Measurements from ENCODE around the gene NOLC1.

The NOLC1 gene

DNA sequence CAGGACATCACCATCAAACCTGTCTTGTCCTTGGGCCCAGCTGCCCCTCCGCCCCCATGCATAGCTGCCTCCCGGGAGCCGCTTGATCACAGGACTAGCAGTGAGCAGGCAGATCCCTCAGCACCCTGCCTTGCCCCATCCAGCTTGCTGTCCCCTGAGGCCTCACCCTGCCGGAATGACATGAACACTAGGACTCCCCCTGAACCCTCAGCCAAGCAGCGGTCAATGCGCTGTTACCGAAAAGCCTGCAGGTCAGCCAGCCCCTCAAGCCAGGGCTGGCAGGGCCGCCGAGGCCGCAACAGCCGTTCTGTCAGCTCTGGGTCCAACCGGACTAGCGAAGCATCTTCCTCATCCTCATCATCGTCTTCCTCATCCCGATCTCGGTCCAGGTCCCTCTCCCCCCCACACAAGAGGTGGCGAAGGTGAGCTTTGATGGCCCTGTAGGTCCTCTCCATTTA is 5.2 kb upstream of the NOLC1 start:
- Histone ChIP-seq H3K9me3 (ENCODE audit: low read length) (no peaks in the 10 kb centered on the region), H3K9ac (ENCODE audit: low read length) (no peak overlapping the region), H3K4me3 (ENCODE audit: low read depth in 1 of 2, low read length in 2 of 2) (no peak overlapping the region), H3K4me1 (ENCODE audit: insufficient read depth, low read length) (no peaks in the 10 kb centered on the region), H3K27ac (ENCODE audit: low read depth, low read length) (no peak overlapping the region), H3K36me3 (ENCODE audit: insufficient read depth, low read length) (peaks cover 56% of the 10 kb centered on the region), H3K27me3 (ENCODE audit: control insufficient read depth in 1 of 2, insufficient read depth in 2 of 2, low read length in 2 of 2) (no peaks in the 10 kb centered on the region)

DNA sequence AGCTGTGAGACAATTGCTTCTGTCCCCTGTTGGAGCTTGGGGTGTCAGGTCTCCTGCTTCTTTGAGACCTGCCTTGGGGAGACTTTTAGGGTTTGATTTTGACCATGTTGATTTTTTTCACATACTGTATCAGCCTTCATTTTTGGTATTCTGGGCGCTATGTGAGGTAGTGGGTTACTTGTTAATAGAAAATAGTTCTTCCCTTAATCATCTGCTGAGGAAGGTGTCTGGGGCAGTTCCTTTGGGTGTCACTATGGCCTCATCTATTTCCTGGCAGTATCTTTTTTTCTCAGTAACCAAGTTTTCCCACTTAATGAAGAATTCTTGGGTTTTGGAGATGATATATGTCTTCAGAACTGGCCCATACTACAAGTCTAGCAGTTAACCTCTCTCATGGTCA is 4.6 kb upstream of the NOLC1 start:
- Histone ChIP-seq H3K36me3 (ENCODE audit: insufficient read depth, low read length) (peaks cover 56% of the 10 kb centered on the region), H3K27me3 (ENCODE audit: control insufficient read depth in 1 of 2, insufficient read depth in 2 of 2, low read length in 2 of 2) (no peaks in the 10 kb centered on the region), H3K27ac (ENCODE audit: low read depth, low read length) (no peak overlapping the region), H3K4me3 (ENCODE audit: low read depth in 1 of 2, low read length in 2 of 2) (no peak overlapping the region), H3K9ac (ENCODE audit: low read length) (no peak overlapping the region), H3K4me1 (ENCODE audit: insufficient read depth, low read length) (peaks cover under 1% of the 10 kb centered on the region), H3K9me3 (ENCODE audit: low read length) (no peaks in the 10 kb centered on the region)

GRCh38 chr10:102148275-102148674 is 3.9 kb upstream of the NOLC1 start:
- Histone ChIP-seq H3K9me3 (ENCODE audit: low read length) (no peaks in the 10 kb centered on the region), H3K36me3 (ENCODE audit: insufficient read depth, low read length) (peaks cover 51% of the 10 kb centered on the region), H3K4me3 (ENCODE audit: low read depth in 1 of 2, low read length in 2 of 2) (no peak overlapping the region), H3K27me3 (ENCODE audit: control insufficient read depth in 1 of 2, insufficient read depth in 2 of 2, low read length in 2 of 2) (no peaks in the 10 kb centered on the region), H3K27ac (ENCODE audit: low read depth, low read length) (no peak overlapping the region), H3K9ac (ENCODE audit: low read length) (no peak overlapping the region), H3K4me1 (ENCODE audit: insufficient read depth, low read length) (peaks cover 8% of the 10 kb centered on the region)

DNA sequence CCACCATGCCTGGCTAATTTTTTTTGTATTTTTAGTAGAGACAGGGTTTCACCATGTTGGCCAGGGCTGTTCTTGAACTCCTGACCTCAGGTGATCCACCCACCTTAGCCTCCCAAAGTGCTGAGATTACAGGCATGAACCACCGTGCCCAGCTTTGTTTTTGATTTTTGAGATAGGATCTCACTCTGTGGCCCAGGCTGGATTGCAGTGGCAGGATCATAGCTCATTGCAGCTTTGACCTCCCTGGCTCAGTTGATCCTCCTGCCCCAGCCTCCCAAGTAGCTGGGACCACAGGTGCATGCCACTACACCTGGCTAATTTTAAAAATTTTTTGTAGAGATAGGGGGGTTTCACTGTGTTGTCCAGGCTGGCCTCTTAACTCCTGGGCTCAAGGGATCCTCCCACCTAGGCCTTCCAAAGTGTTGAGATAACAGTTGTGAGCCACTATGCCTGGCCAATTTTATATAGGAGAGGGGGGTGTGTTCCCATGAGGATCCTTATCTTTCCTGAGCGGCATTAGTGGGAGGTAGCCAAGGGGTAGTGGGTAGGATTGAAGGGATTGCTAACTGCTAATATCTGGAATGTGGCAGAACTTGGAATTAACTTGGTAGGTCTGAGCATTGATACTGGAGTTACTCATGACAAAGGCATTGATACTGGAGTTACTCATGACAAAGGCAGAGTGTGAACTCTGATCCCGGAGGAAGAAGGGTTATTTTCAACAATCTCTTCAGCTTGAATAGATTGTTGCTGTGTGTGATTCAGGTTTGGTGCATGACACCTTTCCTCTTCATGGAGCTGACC is 1.0 kb upstream of the NOLC1 start:
- H3K9me3 ChIP-seq (ENCODE audit: low read length), result no peaks in the 10 kb centered on the region
- peaks cover 38% of the 10 kb centered on the region for H3K36me3 ChIP-seq (ENCODE audit: insufficient read depth, low read length)
- peak overlapping the region; percentile 43 to 97 for H3K4me3 ChIP-seq (ENCODE audit: low read depth in 1 of 2, low read length in 2 of 2)
- peak overlapping the region; percentile 7 for H3K9ac ChIP-seq (ENCODE audit: low read length)
- H3K27me3 ChIP-seq (ENCODE audit: control insufficient read depth in 1 of 2, insufficient read depth in 2 of 2, low read length in 2 of 2), result no peaks in the 10 kb centered on the region
- H3K27ac ChIP-seq (ENCODE audit: low read depth, low read length), result peak overlapping the region; percentile 96
- peaks cover 10% of the 10 kb centered on the region for H3K4me1 ChIP-seq (ENCODE audit: insufficient read depth, low read length)

- peak overlapping the region; percentile 84 for H3K9ac ChIP-seq (ENCODE audit: low read length)
- H3K27ac ChIP-seq (ENCODE audit: low read depth, low read length), result peak overlapping the region; percentile 96
- H3K27me3 ChIP-seq (ENCODE audit: control insufficient read depth in 1 of 2, insufficient read depth in 2 of 2, low read length in 2 of 2), result no peaks in the 10 kb centered on the region
- H3K4me3 ChIP-seq (ENCODE audit: low read depth in 1 of 2, low read length in 2 of 2), result peak overlapping the region; percentile 89 to 97
- no peaks in the 10 kb centered on the region for H3K9me3 ChIP-seq (ENCODE audit: low read length)
- peaks cover 10% of the 10 kb centered on the region for H3K4me1 ChIP-seq (ENCODE audit: insufficient read depth, low read length)
- peaks cover 34% of the 10 kb centered on the region for H3K36me3 ChIP-seq (ENCODE audit: insufficient read depth, low read length)
Measured at GRCh38 chr10:102152545-102152890, 329 bp downstream of the NOLC1 start.

GRCh38 chr10:102153093-102153620 is 968 bp downstream of the NOLC1 start:
- Histone ChIP-seq H3K9me3 (ENCODE audit: low read length) (no peaks in the 10 kb centered on the region), H3K27me3 (ENCODE audit: control insufficient read depth in 1 of 2, insufficient read depth in 2 of 2, low read length in 2 of 2) (no peaks in the 10 kb centered on the region), H3K9ac (ENCODE audit: low read length) (peak overlapping the region; percentile 84), H3K36me3 (ENCODE audit: insufficient read depth, low read length) (peaks cover 35% of the 10 kb centered on the region), H3K4me1 (ENCODE audit: insufficient read depth, low read length) (peaks cover 10% of the 10 kb centered on the region), H3K4me3 (ENCODE audit: low read depth in 1 of 2, low read length in 2 of 2) (peak overlapping the region; percentile 89 to 97), H3K27ac (ENCODE audit: low read depth, low read length) (peak overlapping the region; percentile 96)

DNA sequence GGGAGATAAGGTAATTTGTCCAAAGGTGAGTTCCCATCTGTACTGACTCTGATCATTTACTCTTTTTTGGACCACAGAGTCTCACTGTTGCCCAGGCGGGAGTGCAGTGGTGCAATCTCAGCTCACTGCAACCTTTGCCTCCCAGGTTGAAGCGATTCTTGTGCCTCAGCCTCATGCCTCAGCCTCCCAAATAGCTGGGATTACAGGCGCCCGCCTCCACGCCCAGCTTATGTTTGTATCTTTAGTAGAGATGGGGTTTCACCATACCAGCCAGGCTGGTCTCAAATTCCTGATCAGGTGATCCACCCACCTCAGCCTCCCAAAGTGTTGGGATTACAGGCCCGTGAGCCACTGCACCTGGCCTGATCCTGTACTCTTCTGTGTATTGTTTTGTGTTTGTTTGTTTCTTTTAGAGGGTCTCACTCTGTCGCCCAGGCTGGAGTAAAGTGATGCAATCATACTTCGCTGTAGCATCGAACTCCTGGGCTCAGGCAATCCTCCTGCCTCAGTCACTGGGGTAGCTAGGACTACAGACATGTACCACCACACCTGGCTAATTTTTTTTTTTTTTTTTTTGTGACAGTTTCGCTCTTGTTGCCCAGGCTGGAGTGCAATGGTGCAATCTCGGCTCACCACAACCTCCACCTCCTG is 2.4 kb downstream of the NOLC1 start:
- H3K27me3 ChIP-seq (ENCODE audit: control insufficient read depth in 1 of 2, insufficient read depth in 2 of 2, low read length in 2 of 2), result no peaks in the 10 kb centered on the region
- no peak overlapping the region for H3K9ac ChIP-seq (ENCODE audit: low read length)
- no peak overlapping the region for H3K27ac ChIP-seq (ENCODE audit: low read depth, low read length)
- no peaks in the 10 kb centered on the region for H3K9me3 ChIP-seq (ENCODE audit: low read length)
- peaks cover 10% of the 10 kb centered on the region for H3K4me1 ChIP-seq (ENCODE audit: insufficient read depth, low read length)
- no peak overlapping the region for H3K4me3 ChIP-seq (ENCODE audit: low read depth in 1 of 2, low read length in 2 of 2)
- H3K36me3 ChIP-seq (ENCODE audit: insufficient read depth, low read length), result peaks cover 35% of the 10 kb centered on the region

GRCh38 chr10:102157224-102157623 is 5.0 kb downstream of the NOLC1 start:
- Histone ChIP-seq H3K4me3 (ENCODE audit: low read depth in 1 of 2, low read length in 2 of 2) (no peak overlapping the region), H3K4me1 (ENCODE audit: insufficient read depth, low read length) (peaks cover 10% of the 10 kb centered on the region), H3K9me3 (ENCODE audit: low read length) (no peaks in the 10 kb centered on the region), H3K36me3 (ENCODE audit: insufficient read depth, low read length) (peaks cover 54% of the 10 kb centered on the region), H3K9ac (ENCODE audit: low read length) (no peak overlapping the region), H3K27me3 (ENCODE audit: control insufficient read depth in 1 of 2, insufficient read depth in 2 of 2, low read length in 2 of 2) (no peaks in the 10 kb centered on the region), H3K27ac (ENCODE audit: low read depth, low read length) (no peak overlapping the region)

- no peaks in the 10 kb centered on the region for H3K27me3 ChIP-seq (ENCODE audit: control insufficient read depth in 1 of 2, insufficient read depth in 2 of 2, low read length in 2 of 2)
- no peaks in the 10 kb centered on the region for H3K4me1 ChIP-seq (ENCODE audit: insufficient read depth, low read length)
- H3K9me3 ChIP-seq (ENCODE audit: low read length), result no peaks in the 10 kb centered on the region
- no peak overlapping the region for H3K27ac ChIP-seq (ENCODE audit: low read depth, low read length)
- H3K4me3 ChIP-seq (ENCODE audit: low read depth in 1 of 2, low read length in 2 of 2), result no peak overlapping the region
- peaks cover 67% of the 10 kb centered on the region for H3K36me3 ChIP-seq (ENCODE audit: insufficient read depth, low read length)
- H3K9ac ChIP-seq (ENCODE audit: low read length), result no peak overlapping the region
Measured at GRCh38 chr10:102159051-102159597, 6.9 kb downstream of the NOLC1 start.

- Histone ChIP-seq H3K9ac (ENCODE audit: low read length) (no peak overlapping the region), H3K27ac (ENCODE audit: low read depth, low read length) (no peak overlapping the region), H3K4me3 (ENCODE audit: low read depth in 1 of 2, low read length in 2 of 2) (no peak overlapping the region), H3K9me3 (ENCODE audit: low read length) (no peaks in the 10 kb centered on the region), H3K4me1 (ENCODE audit: insufficient read depth, low read length) (no peaks in the 10 kb centered on the region), H3K36me3 (ENCODE audit: insufficient read depth, low read length) (peaks cover 67% of the 10 kb centered on the region), H3K27me3 (ENCODE audit: control insufficient read depth in 1 of 2, insufficient read depth in 2 of 2, low read length in 2 of 2) (no peaks in the 10 kb centered on the region)
Measured at GRCh38 chr10:102159831-102160230, 7.6 kb downstream of the NOLC1 start.

DNA sequence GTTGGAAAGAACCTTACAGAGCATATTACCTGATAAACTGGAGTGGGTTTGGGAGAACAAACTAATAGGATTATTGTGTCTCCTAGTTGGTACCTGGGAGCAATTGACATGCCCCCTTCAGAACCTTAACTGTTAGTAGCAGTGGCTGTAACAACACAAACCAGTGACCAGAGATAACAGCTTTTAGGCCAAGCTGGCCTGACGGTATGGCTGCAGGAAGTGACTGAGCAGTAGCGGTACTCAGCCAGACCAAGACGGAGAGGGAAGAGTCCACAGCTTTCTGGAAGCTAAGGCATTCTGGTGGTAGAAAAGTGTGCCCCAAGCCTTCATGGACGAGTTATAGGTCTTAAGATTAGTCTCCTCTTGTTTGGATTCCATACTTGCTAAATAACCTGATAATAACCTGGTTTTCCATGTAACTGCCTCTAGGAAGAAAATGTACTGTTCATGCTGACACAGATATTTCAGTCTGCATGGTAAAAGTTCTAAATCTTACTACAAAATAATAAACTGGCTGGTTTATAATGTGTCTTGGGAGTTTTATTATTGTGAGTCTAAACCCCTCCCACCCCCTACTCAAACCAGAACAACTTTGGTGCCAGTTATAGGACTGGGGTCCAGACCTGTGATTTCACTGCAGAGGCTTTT is 11.3 kb downstream of the NOLC1 start:
- Histone ChIP-seq H3K27me3 (ENCODE audit: control insufficient read depth in 1 of 2, insufficient read depth in 2 of 2, low read length in 2 of 2) (no peaks in the 10 kb centered on the region), H3K9me3 (ENCODE audit: low read length) (no peaks in the 10 kb centered on the region), H3K4me1 (ENCODE audit: insufficient read depth, low read length) (no peaks in the 10 kb centered on the region), H3K27ac (ENCODE audit: low read depth, low read length) (no peak overlapping the region), H3K36me3 (ENCODE audit: insufficient read depth, low read length) (peaks cover 50% of the 10 kb centered on the region), H3K4me3 (ENCODE audit: low read depth in 1 of 2, low read length in 2 of 2) (no peak overlapping the region), H3K9ac (ENCODE audit: low read length) (no peak overlapping the region)
